Skeletal muscle satellite cell (primary cell): Measurements from ENCODE around the gene GRWD1.

Source experiments
- H3K27me3 ChIP-seq: 2 replicates; pipeline ENCODE4 v1.7.0; 2013; ENCODE audit warnings: low read length; ENCODE audit not compliant: control insufficient read depth, insufficient read depth
- H3K36me3 ChIP-seq: 2 replicates; pipeline ENCODE4 v1.7.0; 2013; ENCODE audit warnings: mild to moderate bottlenecking, control low read depth, low read length; ENCODE audit not compliant: insufficient read depth
- H3K4me1 ChIP-seq: 2 replicates; pipeline ENCODE4 v1.7.0; 2013; ENCODE audit warnings: low read length; ENCODE audit not compliant: control insufficient read depth, insufficient read depth
- H3K4me2 ChIP-seq: 2 replicates; pipeline ENCODE4 v1.7.0; 2013; ENCODE audit warnings: mild to moderate bottlenecking, low read length
- H3K4me3 ChIP-seq: 2 replicates; pipeline ENCODE4 v1.7.0; 2013; ENCODE audit warnings: low read length
- H3K9ac ChIP-seq: 2 replicates; pipeline ENCODE4 v1.7.0; 2013; ENCODE audit warnings: mild to moderate bottlenecking, low read depth, low read length, moderate library complexity
- H3K9me3 ChIP-seq: replicated peaks from 2 replicates; pipeline ENCODE4 v1.7.0; 2013; ENCODE audit warnings: mild to moderate bottlenecking, control low read depth, low read length

Gene GRWD1

DNA sequence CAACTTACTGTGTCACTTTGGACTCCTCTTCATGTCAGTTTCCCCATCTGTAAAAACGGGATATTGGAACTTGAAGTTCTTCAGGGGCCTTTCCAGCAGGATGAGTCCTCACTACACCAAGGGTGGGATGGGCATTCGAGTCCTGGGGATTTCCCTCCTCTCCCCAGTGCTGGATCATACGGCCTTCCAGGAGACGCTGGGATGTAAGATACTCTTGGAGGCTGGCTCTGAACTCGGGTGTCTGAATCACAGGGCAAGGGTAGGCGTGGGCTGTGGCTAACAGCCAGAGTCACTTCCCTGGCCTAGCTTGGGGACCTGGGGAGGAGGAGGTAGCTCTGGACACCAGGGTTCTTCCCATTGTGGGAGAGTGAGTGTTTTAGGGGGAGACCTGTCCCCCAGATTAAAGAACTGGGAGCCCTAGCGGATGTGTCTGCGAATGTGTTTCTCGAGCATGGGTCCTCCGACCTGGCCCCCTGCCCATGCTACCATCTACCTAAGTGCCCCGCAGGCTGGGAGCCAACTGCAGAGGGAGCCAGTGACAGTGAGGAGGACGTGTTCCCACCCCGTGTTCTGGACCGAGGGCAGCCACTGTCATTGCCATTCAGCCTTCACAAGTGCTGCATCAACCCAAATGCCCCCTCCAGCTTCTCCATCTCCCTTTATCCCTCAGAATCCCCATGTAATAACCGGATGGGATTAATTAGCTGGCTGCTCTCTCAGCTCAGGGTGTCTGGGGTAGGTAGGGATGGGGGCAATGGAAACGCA lies 21.0 kb downstream of the GRWD1 start:
- H3K4me3 ChIP-seq = no peak overlapping the region
- no peaks in the 10 kb centered on the region for H3K9me3 ChIP-seq
- H3K27me3 ChIP-seq = no peaks in the 10 kb centered on the region
- H3K9ac ChIP-seq = no peak overlapping the region
- H3K4me2 ChIP-seq = no peak overlapping the region
- peaks cover 23% of the 10 kb centered on the region for H3K36me3 ChIP-seq
- H3K4me1 ChIP-seq = peaks cover 22% of the 10 kb centered on the region

DNA sequence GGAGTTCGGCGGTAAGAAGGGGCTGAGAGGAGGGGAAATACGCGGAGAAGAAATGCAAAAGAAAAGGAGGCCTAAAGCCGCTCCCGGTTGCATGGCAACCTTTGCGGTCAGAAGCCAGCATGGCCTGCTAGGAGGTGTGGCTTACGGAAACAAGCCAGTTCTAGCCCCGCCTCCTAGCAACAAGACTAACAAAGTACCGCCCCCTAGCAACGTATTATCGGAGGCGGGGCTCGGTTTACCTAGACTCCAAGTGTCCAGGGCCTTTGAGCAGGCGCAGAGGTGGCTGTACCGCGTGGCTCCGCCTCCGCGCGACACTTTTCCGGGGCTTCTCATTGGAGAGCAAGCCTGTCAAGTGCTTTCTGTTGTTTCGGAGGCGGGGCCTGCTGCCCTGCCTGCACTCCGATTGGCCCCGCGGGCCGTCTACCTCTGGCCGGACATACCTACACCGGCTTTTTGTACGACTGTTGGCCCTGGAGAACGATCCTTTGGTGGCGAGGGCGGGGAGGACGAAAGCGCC lies 23.0 kb downstream of the GRWD1 start:
- Histone ChIP-seq H3K4me3 (peak overlapping the region; percentile 92), H3K4me1 (peaks cover 22% of the 10 kb centered on the region), H3K9me3 (no peaks in the 10 kb centered on the region), H3K27me3 (no peaks in the 10 kb centered on the region), H3K4me2 (peak overlapping the region; percentile 96), H3K9ac (peak overlapping the region; percentile 99), H3K36me3 (peaks cover 34% of the 10 kb centered on the region)

DNA sequence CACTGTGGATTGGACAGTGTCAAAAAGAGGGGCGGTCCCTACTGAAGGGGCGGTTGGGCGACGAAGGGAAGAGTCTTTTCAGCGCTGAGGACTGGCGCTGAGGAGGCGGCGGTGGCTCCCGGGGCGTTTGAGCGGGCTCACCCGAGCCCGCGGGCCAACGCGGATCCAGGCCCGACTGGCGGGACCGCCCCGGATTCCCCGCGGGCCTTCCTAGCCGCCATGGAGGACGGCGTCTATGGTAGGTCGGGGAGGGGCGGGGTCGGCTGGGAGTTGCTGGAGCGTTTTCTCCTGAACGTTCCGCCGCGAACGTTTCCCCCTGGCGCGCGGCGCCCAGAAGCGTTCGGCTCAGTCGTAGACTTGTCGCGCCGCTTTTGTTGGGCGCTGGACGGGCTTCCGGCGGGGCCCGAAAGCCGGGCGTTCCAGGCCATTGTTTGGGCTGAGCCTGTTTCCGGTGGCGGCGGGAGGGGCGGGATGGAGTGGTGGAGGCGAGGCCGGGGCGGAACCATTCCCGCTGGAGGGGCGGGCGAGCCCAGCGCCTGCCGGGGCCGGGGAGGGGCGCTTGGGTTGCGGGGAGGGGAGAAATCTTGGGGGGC lies 23.6 kb downstream of the GRWD1 start, which contains the start of gene CYTH2:
CYTH2 (plus strand) TSS at position 81 of the 593 bp plus-strand sequence; CDS start at position 220, 139 bp downstream.
- Histone ChIP-seq H3K4me2 (peak within 1 kb of the TSS; percentile 96), H3K4me3 (peak within 1 kb of the TSS; percentile 92), H3K36me3 (peaks cover 40% of the 10 kb centered on the region), H3K4me1 (peaks cover 22% of the 10 kb centered on the region), H3K9me3 (no peaks in the 10 kb centered on the region), H3K27me3 (no peaks in the 10 kb centered on the region), H3K9ac (peak within 1 kb of the TSS; percentile 99)

DNA sequence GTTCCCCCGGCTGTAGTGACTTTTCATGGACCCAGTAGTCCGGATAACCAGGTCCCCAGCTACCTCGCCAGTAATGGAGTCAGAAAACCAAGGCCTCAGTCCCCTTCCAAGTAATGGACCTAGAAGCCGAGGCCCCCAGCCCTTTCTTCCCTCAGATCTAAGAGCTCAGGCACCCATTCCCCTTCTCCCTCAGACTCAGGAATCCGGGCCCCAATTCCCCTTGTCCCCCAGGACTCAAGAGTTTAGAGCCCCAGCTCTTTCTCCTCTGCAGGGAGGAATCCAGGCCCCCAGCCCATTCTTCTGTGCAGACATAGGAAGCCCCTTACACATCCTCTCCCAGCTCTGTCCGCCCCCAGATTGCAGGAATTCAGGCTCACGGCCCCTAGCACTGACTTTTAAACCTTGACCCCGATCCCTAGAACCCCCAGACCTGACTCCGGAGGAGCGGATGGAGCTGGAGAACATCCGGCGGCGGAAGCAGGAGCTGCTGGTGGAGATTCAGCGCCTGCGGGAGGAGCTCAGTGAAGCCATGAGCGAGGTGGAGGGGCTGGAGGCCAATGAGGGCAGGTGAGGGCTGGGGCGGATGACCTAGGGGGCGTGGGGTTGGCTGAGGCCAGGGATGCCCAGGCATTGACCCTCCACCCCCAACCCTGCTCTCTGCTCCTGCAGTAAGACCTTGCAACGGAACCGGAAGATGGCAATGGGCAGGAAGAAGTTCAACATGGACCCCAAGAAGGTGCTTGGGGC lies 24.3 kb downstream of the GRWD1 start:
- Histone ChIP-seq H3K9ac (peak overlapping the region; percentile 99), H3K4me2 (peak overlapping the region; percentile 96), H3K4me1 (peaks cover 22% of the 10 kb centered on the region), H3K36me3 (peaks cover 47% of the 10 kb centered on the region), H3K4me3 (peak overlapping the region; percentile 92), H3K9me3 (no peaks in the 10 kb centered on the region), H3K27me3 (no peaks in the 10 kb centered on the region)

DNA sequence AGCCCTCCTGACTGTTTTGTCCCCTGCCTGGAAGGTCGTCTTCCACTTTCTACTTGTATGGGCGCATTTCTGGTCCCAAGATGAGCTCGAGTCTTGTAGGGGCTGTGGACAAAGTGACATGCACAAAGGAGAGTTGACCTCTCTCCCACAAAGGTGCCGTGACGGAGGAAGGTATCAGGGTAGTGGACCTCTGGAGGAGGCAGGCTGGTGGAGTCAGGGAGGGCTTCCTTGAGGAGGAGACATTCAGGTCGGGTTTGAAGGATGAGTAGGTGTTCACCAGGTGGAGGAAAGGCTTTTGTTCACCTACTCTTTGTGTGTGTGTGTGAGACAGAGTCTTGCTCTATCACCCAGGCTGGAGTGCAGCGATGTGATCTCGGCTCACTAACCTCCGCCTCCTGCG lies 25.1 kb downstream of the GRWD1 start:
- Histone ChIP-seq H3K4me2 (peak overlapping the region; percentile 96), H3K4me1 (peaks cover 22% of the 10 kb centered on the region), H3K9me3 (no peaks in the 10 kb centered on the region), H3K9ac (no peak overlapping the region), H3K36me3 (peaks cover 54% of the 10 kb centered on the region), H3K4me3 (peak overlapping the region; percentile 92), H3K27me3 (no peaks in the 10 kb centered on the region)

DNA sequence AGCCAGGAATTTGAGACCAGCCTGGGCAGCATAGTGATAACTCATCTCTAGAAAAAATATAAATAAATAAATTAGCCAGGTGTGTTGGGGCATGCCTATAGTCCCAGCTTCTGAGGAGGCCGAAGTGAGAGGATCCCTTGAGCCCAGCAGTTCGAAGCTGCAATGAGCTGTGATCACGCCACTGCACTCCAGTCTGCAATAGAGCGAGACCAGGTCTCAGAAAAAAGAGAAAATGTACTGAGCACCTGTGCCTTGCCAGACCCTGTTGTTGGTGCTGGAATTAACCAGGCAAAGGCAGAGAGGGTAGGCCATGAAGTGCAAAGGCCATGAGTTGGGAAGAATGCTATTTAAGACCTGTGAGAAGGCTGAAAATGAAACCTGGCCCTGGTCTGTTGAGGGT lies 26.1 kb downstream of the GRWD1 start:
- no peak overlapping the region for H3K9ac ChIP-seq
- no peak overlapping the region for H3K4me3 ChIP-seq
- H3K9me3 ChIP-seq = no peaks in the 10 kb centered on the region
- no peaks in the 10 kb centered on the region for H3K27me3 ChIP-seq
- peaks cover 16% of the 10 kb centered on the region for H3K4me1 ChIP-seq
- H3K4me2 ChIP-seq = no peak overlapping the region
- peaks cover 62% of the 10 kb centered on the region for H3K36me3 ChIP-seq

DNA sequence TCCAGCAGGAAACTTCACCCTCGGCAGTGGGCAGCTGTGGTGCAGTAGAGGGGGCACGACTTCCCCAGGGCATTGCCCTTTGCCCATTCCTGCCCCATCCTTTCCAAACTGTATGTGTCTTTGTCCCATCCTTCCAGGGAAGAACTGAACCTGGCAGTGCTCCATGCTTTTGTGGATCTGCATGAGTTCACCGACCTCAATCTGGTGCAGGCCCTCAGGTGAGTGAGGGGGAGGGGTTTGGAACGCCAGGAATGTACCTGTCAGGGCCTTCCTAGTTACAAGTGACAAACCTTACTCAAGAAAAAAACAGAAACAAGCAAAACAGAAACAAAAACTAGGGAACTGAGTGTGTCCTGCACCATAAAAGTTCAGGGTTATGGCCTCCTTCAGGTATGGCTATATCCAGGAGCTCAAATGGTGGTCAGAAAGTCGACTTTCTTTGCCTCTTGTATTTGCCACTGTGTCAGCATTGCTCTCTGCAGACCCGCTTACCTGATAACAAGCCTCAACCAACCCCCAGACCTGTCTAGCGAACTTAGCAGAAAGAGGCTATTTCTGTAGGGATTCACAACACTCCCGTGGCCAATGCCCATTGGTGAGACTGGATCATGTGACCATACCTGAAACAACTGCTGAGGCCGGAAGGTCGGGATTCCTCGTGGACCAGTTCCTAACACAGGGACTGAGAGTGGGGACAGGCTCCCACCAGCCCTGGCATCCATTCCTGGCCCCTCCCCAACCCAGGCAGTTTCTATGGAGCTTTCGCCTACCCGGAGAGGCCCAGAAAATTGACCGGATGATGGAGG lies 27.6 kb downstream of the GRWD1 start:
- no peak overlapping the region for H3K9ac ChIP-seq

DNA sequence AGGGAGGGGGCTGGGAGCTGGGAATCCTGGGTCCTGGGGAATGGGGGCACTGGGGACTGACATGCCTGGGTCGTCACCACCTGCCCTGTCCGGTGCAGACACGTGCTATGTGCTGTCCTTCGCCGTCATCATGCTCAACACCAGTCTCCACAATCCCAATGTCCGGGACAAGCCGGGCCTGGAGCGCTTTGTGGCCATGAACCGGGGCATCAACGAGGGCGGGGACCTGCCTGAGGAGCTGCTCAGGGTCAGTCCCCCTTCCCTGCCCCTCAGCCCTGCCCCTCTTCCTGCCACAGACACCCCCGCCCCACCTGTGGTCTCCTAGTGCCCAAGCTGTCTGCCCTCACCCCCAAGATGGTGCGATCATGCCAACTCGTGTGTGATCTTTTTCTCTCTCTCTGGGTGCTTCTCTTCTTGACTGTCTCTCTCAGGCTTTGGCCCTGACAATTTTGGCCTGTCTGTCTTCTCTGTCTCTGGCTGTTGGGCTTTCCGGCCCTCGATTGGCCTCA lies 28.4 kb downstream of the GRWD1 start:
- Histone ChIP-seq H3K9me3 (no peaks in the 10 kb centered on the region), H3K27me3 (no peaks in the 10 kb centered on the region), H3K4me1 (peaks cover 9% of the 10 kb centered on the region), H3K4me3 (no peak overlapping the region), H3K9ac (no peak overlapping the region), H3K4me2 (no peak overlapping the region), H3K36me3 (peaks cover 79% of the 10 kb centered on the region)

More for the DNA sequence above, 27.6 kb downstream of the GRWD1 start:
- no peak overlapping the region for H3K4me2 ChIP-seq
- no peak overlapping the region for H3K4me3 ChIP-seq
- H3K9me3 ChIP-seq = no peaks in the 10 kb centered on the region
- peaks cover 76% of the 10 kb centered on the region for H3K36me3 ChIP-seq
- no peaks in the 10 kb centered on the region for H3K27me3 ChIP-seq
- H3K4me1 ChIP-seq = peaks cover 12% of the 10 kb centered on the region

DNA sequence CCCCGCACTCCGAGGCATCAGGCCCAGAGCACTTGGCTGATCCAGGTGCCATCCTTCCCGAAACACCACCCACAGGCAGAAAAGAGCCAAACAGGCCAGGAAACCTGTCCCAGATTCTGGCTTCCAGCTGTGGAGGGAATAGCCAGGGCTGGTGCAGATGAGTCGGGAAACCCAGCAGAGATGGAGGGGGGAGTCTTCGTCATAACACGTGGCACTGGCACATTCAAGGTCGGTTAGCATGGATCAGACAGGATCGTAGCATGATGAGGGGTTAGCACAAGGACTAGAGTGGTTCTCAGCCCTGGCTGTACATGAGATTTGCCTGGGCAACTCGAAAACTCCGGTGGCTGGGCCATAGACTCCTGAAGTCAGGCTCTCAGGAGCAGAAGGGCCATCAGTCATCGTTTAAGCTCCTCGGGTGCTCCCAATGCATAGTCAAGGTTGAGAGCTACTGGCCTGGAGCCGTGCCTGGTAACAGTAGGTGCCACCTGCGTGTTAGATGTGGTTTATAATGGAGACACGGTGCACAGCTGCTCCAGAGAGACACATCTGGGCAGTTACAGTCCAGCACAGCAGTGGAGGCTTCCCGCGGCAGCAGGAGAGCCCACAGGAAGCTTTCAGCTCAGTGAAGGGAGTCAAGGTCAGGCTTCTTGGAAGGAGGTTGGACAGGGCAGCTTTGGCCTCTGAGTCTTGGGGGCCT lies 29.7 kb downstream of the GRWD1 start:
- no peak overlapping the region for H3K4me3 ChIP-seq
- no peaks in the 10 kb centered on the region for H3K9me3 ChIP-seq
- no peaks in the 10 kb centered on the region for H3K27me3 ChIP-seq
- H3K4me2 ChIP-seq = no peak overlapping the region
- no peak overlapping the region for H3K9ac ChIP-seq
- peaks cover 14% of the 10 kb centered on the region for H3K4me1 ChIP-seq
- H3K36me3 ChIP-seq = peaks cover 84% of the 10 kb centered on the region

DNA sequence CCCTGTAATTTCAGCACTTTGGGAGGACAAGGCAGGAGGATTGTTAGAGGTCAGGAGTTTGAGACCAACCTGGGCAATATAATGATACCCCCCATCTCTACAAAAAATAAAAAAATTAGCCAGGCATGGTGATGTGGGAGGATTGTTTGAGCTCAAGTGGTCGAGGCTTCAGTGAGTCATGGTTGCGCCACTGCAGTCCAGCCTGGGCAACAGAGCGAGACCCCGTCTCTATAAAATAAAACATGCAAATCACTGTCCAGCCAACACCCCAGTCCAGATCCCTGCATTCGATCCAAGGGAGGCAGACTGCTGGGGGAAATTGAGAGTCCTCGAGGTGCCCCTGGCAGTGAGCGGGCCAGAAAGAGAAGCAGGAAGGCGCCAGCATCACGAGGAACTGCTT lies 30.4 kb downstream of the GRWD1 start:
- peaks cover 80% of the 10 kb centered on the region for H3K36me3 ChIP-seq
- H3K4me3 ChIP-seq = no peak overlapping the region
- H3K9ac ChIP-seq = no peak overlapping the region
- no peak overlapping the region for H3K4me2 ChIP-seq
- H3K4me1 ChIP-seq = peaks cover 18% of the 10 kb centered on the region
- H3K27me3 ChIP-seq = no peaks in the 10 kb centered on the region
- no peaks in the 10 kb centered on the region for H3K9me3 ChIP-seq
